HepG2 (cell line): ENCODE measurements around the gene PRM2. TPM values are rescaled to one million over a fixed set of nuclear protein-coding genes. Genes with fewer than 3 reads are reported as not detected.
A peak's percentile ranks its signal among the peaks of the same experiment; 100 is the strongest.

ENCODE experiments used
- ELF4 ChIP-seq: sonication (generic); formaldehyde crosslinking; IDR thresholded peaks from 2 replicates; pipeline ENCODE4 v1.5.0; 2020; ENCODE audit warnings: missing genetic modification reagents, mild to moderate bottlenecking, moderate library complexity, borderline replicate concordance
- HDAC2 ChIP-seq: sonication (generic); formaldehyde crosslinking; IDR thresholded peaks from 2 replicates; pipeline ENCODE4 v1.4.0; 2020; ENCODE audit warnings: missing genetic modification reagents
- MAZ ChIP-seq, 2 experiments: sonication (generic) in 1 of 2; formaldehyde crosslinking in 1 of 2; IDR thresholded peaks; 2 replicates each; pipeline versions ENCODE4 v1.5.0 to v1.6.1; 2012 to 2020; ENCODE audit warnings: low read depth in 2 of 2, mild to moderate bottlenecking in 2 of 2, borderline replicate concordance in 1 of 2, improper control_type of control experiment in 1 of 2, low read length in 1 of 2, missing genetic modification reagents in 1 of 2, moderate library complexity in 1 of 2
- NFRKB ChIP-seq: fragments of 450-650 bp; IDR thresholded peaks from 2 replicates; pipeline ENCODE4 v1.6.1; 2017
- PAXIP1 ChIP-seq: sonication (generic); formaldehyde crosslinking; conservative IDR thresholded peaks from 2 replicates; pipeline ENCODE4 v1.4.0; 2020; ENCODE audit warnings: mild to moderate bottlenecking, missing genetic modification reagents, moderate library complexity
- PHF20 ChIP-seq: sonication (generic); formaldehyde crosslinking; IDR thresholded peaks from 2 replicates; pipeline ENCODE4 v1.5.0; 2020; ENCODE audit warnings: mild to moderate bottlenecking, missing genetic modification reagents
- PHF8 ChIP-seq: sonication (generic); formaldehyde crosslinking; IDR thresholded peaks from 2 replicates; pipeline ENCODE4 v1.5.0; 2020; ENCODE audit warnings: missing genetic modification reagents
- SMAD9 ChIP-seq: sonication (generic); formaldehyde crosslinking; IDR thresholded peaks from 2 replicates; pipeline ENCODE4 v1.5.1; 2020; ENCODE audit warnings: mild to moderate bottlenecking, missing genetic modification reagents
- SSRP1 ChIP-seq: IDR thresholded peaks from 2 replicates; pipeline ENCODE4 v1.6.1; 2016; ENCODE audit warnings: control low read depth
- TGIF2 ChIP-seq: IDR thresholded peaks from 2 replicates; pipeline ENCODE4 v1.6.1; 2016; ENCODE audit warnings: control low read depth, missing compliant biosample characterization
- THYN1 ChIP-seq: sonication (generic); formaldehyde crosslinking; IDR thresholded peaks from 2 replicates; pipeline ENCODE4 v1.8.1; 2023; ENCODE audit warnings: low read depth, mild to moderate bottlenecking, moderate library complexity, missing genetic modification reagents, borderline replicate concordance
- TIGD3 ChIP-seq: sonication (generic); formaldehyde crosslinking; IDR thresholded peaks from 2 replicates; pipeline ENCODE4 v1.5.1; 2020; ENCODE audit warnings: mild to moderate bottlenecking, missing genetic modification reagents, borderline replicate concordance
- TOPORS ChIP-seq: sonication (generic); formaldehyde crosslinking; IDR thresholded peaks from 2 replicates; pipeline ENCODE4 v1.8.0; 2023; ENCODE audit warnings: mild to moderate bottlenecking, missing genetic modification reagents
- ZBTB21 ChIP-seq: sonication (generic); formaldehyde crosslinking; IDR thresholded peaks from 2 replicates; pipeline ENCODE4 v1.4.0; 2020; ENCODE audit warnings: missing genetic modification reagents
- ZFP62 ChIP-seq: sonication (generic); formaldehyde crosslinking; IDR thresholded peaks from 2 replicates; pipeline ENCODE4 v1.4.0; 2020; ENCODE audit warnings: missing genetic modification reagents
- ZKSCAN1 ChIP-seq: fragments of 150-350 bp; IDR thresholded peaks from 2 replicates; pipeline ENCODE4 v1.6.1; 2014; ENCODE audit warnings: low read length
- ZNF180 ChIP-seq: sonication (generic); formaldehyde crosslinking; IDR thresholded peaks from 2 replicates; pipeline ENCODE4 v1.4.0; 2020; ENCODE audit warnings: low read depth, missing genetic modification reagents, borderline replicate concordance
- ZNF296 ChIP-seq: sonication (generic); formaldehyde crosslinking; conservative IDR thresholded peaks from 2 replicates; pipeline ENCODE4 v1.5.0; 2020; ENCODE audit warnings: mild to moderate bottlenecking, missing genetic modification reagents
- ZNF331 ChIP-seq: sonication (generic); formaldehyde crosslinking; IDR thresholded peaks from 2 replicates; pipeline ENCODE4 v1.4.0; 2020; ENCODE audit warnings: missing genetic modification reagents
- polyA plus RNA-seq, 8 experiments: library from polyadenylated mRNA; depleted of rRNA in 3 of 8; stranded (reverse) in 7 of 8; unstranded in 1 of 8; fragments of >200 nt; fragmentation: Illumina TruSeq in 4 of 8; extraction: Trizol in 4 of 8; gene quantifications; 2 replicates each; pipeline versions ENCODE4 v1.2.1 to v1.2.3, GENCODE V29; 2011 to 2016; ENCODE audit warnings: low read depth in 4 of 8, missing spikeins in 1 of 8, mixed read lengths in 1 of 8; ENCODE audit not compliant: insufficient read depth in 1 of 8
- total RNA-seq, 5 experiments: library from RNA; depleted of rRNA; stranded (reverse); fragments of >200 nt; fragmentation: Illumina TruSeq; extraction: Trizol; gene quantifications; 2 replicates each; pipeline ENCODE4 v1.2.3, GENCODE V29; 2016; ENCODE audit warnings: low read depth in 1 of 5
- TF ChIP-seq, protein P1 (sequence below): sonication (generic); formaldehyde crosslinking; IDR thresholded peaks from 2 replicates; pipeline ENCODE4; 2020; ENCODE audit warnings: missing genetic modification reagents, mild to moderate bottlenecking, borderline replicate concordance
- TF ChIP-seq, protein P2 (sequence below): sonication (generic); formaldehyde crosslinking; IDR thresholded peaks from 2 replicates; pipeline ENCODE4 v1.4.0; 2020; ENCODE audit warnings: mild to moderate bottlenecking, missing genetic modification reagents

PRM2 gene
- total and polyA plus RNA-seq, 2 of the 13 experiments (the other 11 are each of a cell fraction or from before 2014, with no cell fraction given), result 0.54 TPM; not detected in 1

DNA sequence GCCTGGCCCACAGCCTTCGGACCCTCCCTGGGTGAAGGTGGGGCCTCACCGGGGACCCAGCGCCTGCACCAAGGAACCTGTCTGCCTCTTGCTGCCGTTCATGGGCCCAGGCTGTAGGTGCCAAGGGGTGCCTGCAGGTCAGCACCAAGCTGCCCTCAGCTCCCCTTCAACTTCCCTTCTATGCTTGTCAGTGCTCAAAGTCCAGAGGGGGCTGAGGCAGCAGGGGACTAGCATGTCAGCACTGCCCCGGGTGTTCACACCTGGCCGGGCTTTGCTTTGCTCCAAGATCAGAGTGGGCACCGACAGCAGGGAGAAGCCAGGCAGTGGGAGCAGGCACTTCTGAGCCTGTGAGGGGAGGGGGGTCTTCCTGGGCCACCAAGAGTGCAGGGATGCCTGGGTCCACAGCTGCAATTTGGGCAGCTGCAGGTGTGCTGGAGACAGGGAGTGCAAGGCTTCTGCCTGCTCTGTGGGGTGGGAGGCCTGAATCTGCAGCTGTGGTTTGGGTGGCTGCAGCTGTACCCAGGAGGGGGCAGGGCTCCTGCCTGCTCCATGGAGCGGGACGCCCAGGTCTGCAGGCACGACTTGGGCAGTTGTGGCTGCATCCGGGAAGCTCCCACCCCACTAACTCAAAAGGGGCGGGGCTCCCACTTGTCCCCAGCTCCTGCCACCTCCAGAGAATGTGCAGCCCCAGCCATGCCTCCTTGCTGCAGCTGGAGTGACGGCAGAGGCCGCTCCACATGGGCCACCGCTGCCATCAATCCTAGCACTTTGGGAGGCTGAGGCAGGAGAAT lies 32.4 kb upstream of the PRM2 start (continued):
- TF ChIP-seq, protein P1, sequence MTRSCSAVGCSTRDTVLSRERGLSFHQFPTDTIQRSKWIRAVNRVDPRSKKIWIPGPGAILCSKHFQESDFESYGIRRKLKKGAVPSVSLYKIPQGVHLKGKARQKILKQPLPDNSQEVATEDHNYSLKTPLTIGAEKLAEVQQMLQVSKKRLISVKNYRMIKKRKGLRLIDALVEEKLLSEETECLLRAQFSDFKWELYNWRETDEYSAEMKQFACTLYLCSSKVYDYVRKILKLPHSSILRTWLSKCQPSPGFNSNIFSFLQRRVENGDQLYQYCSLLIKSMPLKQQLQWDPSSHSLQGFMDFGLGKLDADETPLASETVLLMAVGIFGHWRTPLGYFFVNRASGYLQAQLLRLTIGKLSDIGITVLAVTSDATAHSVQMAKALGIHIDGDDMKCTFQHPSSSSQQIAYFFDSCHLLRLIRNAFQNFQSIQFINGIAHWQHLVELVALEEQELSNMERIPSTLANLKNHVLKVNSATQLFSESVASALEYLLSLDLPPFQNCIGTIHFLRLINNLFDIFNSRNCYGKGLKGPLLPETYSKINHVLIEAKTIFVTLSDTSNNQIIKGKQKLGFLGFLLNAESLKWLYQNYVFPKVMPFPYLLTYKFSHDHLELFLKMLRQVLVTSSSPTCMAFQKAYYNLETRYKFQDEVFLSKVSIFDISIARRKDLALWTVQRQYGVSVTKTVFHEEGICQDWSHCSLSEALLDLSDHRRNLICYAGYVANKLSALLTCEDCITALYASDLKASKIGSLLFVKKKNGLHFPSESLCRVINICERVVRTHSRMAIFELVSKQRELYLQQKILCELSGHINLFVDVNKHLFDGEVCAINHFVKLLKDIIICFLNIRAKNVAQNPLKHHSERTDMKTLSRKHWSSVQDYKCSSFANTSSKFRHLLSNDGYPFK (CRISPR knock-in tag), result peak; percentile 87
- TF ChIP-seq PHF8 (CRISPR knock-in tag) (no peak; the same call in none of the 2 replicates), TOPORS (CRISPR knock-in tag) (0 out of 2 replicates have a peak, but pooled peaks have one; percentile 27), ZKSCAN1 (no peak), ZFP62 (CRISPR knock-in tag) (no peak), NFRKB (no peak), SMAD9 (CRISPR knock-in tag) (no peak), ZNF296 (0 out of 2 replicates have a peak, but pooled peaks have one; percentile 14), TGIF2 (CRISPR knock-in tag) (peak; percentile 54; the same call in 1 of the 2 replicates), PHF20 (no peak), TIGD3 (no peak; the same call in 1 of the 2 replicates), MAZ (IDR thresholded peaks at IDR 0.05; ENCODE audit: borderline replicate concordance, low read depth, low read length) (no peak; the same call in 1 of the 2 replicates), MAZ (CRISPR knock-in tag; IDR thresholded peaks at IDR 0.05; ENCODE audit: low read depth) (0 out of 2 replicates have a peak, but pooled peaks have one; percentile 25), SSRP1 (CRISPR knock-in tag) (no peak), PAXIP1 (CRISPR knock-in tag) (peak; percentile 85), THYN1 (CRISPR knock-in tag) (no peak), ZNF180 (CRISPR knock-in tag) (no peak), ELF4 (CRISPR knock-in tag) (no peak), ZBTB21 (CRISPR knock-in tag) (no peak), ZNF331 (CRISPR knock-in tag) (no peak; the same call in 1 of the 2 replicates), HDAC2 (CRISPR knock-in tag) (peak; percentile 88)
- TF ChIP-seq, protein P2, sequence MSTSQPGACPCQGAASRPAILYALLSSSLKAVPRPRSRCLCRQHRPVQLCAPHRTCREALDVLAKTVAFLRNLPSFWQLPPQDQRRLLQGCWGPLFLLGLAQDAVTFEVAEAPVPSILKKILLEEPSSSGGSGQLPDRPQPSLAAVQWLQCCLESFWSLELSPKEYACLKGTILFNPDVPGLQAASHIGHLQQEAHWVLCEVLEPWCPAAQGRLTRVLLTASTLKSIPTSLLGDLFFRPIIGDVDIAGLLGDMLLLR, result peak; percentile 53; the same call in 1 of the 2 replicates
